K562 (cell line): ENCODE data around the gene NOP14. TPM values are rescaled to one million over a fixed set of nuclear protein-coding genes. Genes with fewer than 3 reads are reported as not detected.

ENCODE experiments used
- ETV1 ChIP-seq: fragments of 450-650 bp; conservative IDR thresholded peaks from 2 replicates; pipeline ENCODE4 v1.6.1; 2016; ENCODE audit warnings: missing genetic modification characterization, control low read depth, low read depth, missing compliant biosample characterization
- FOXA3 ChIP-seq, 2 experiments: fragments of 450-650 bp in 1 of 2; sonication (generic) in 1 of 2; formaldehyde crosslinking; IDR thresholded peaks in 1 of 2; conservative IDR thresholded peaks in 1 of 2; 2 replicates each; pipeline versions ENCODE4 v1.4.0 to v1.8.0; 2020 to 2022; ENCODE audit warnings: mild to moderate bottlenecking in 2 of 2, missing genetic modification reagents in 1 of 2
- MYBL2 ChIP-seq, 2 experiments: fragments of 450-650 bp in 1 of 2; sonication (generic) in 1 of 2; formaldehyde crosslinking in 1 of 2; IDR thresholded peaks; 2 replicates each; pipeline versions ENCODE4 v1.6.1 to v1.8.1; 2017 to 2022; ENCODE audit warnings: borderline replicate concordance in 1 of 2, inconsistent platforms in 1 of 2, low read depth in 1 of 2, mild to moderate bottlenecking in 1 of 2, missing genetic modification reagents in 1 of 2, moderate library complexity in 1 of 2
- NCOA4 ChIP-seq: fragments of 450-650 bp; IDR thresholded peaks from 2 replicates; pipeline ENCODE4 v1.6.1; 2018; ENCODE audit warnings: mild to moderate bottlenecking; ENCODE audit not compliant: partially characterized antibody
- PCBP1 ChIP-seq: fragments of 200-400 bp; formaldehyde crosslinking; IDR thresholded peaks from 2 replicates; pipeline ENCODE4 v1.6.1; 2018; ENCODE audit warnings: mild to moderate bottlenecking, low read depth, low read length; ENCODE audit not compliant: poor library complexity, severe bottlenecking
- RBM15 ChIP-seq: fragments of 200-400 bp; formaldehyde crosslinking; IDR thresholded peaks from 2 replicates; pipeline ENCODE4 v1.6.1; 2018; ENCODE audit warnings: mild to moderate bottlenecking, low read length, moderate library complexity; ENCODE audit not compliant: insufficient read depth
- TCF7 ChIP-seq: sonication (generic); IDR thresholded peaks from 2 replicates; pipeline ENCODE4 v1.6.1; 2016; ENCODE audit warnings: antibody characterized with exemption, borderline replicate concordance
- ZFP30 ChIP-seq: fragments of 250-450 bp; sonication (Bioruptor Pico); IDR thresholded peaks from 2 replicates; pipeline ENCODE4 v1.8.0; 2022; ENCODE audit warnings: moderate library complexity, mild to moderate bottlenecking, inconsistent platforms, borderline replicate concordance
- ZNF232 ChIP-seq: sonication (generic); formaldehyde crosslinking; IDR thresholded peaks from 2 replicates; pipeline ENCODE4 v1.8.0; 2022; ENCODE audit warnings: mild to moderate bottlenecking, missing genetic modification reagents
- ZNF644 ChIP-seq: fragments of 200-800 bp; sonication (Bioruptor generic); IDR thresholded peaks from 2 replicates; pipeline ENCODE4 v1.6.1; 2016; ENCODE audit warnings: low read depth, missing genetic modification characterization, missing compliant biosample characterization
- ZNF764 ChIP-seq: fragments of 250-450 bp; sonication (Bioruptor Pico); IDR thresholded peaks from 2 replicates; pipeline ENCODE4 v1.4.0; 2020; ENCODE audit warnings: low read depth, mild to moderate bottlenecking, moderate library complexity
- ZNF77 ChIP-seq: fragments of 250-450 bp; sonication (Bioruptor Pico); IDR thresholded peaks from 2 replicates; pipeline ENCODE4 v1.5.0; 2020
- polyA plus RNA-seq, 8 experiments: library from polyadenylated mRNA; depleted of rRNA in 4 of 8; stranded (reverse) in 5 of 8; unstranded in 3 of 8; fragments of >200 nt; fragmentation: Nextera tagmentation in 2 of 8; fragmentation: Illumina TruSeq in 1 of 8; extraction: Ambion mirVana in 2 of 8; extraction: Trizol in 1 of 8; gene quantifications; 2 replicates each; pipeline versions ENCODE4 v1.2.1 to v1.2.3, GENCODE V29; 2011 to 2014; ENCODE audit warnings: inconsistent platforms in 1 of 8, missing spikeins in 1 of 8
- total RNA-seq, 7 experiments: library from RNA; depleted of rRNA in 6 of 7; stranded (reverse); fragments of >200 nt in 6 of 7; fragmentation: Illumina TruSeq in 2 of 7; extraction: Trizol in 2 of 7; gene quantifications; 2 replicates each; pipeline versions ENCODE4 v1.2.1 to v1.2.3, GENCODE V29; 2011 to 2021; ENCODE audit warnings: low replicate concordance in 1 of 7
- TF ChIP-seq, protein P1 (sequence below): sonication (generic); formaldehyde crosslinking; IDR thresholded peaks from 2 replicates; pipeline ENCODE4 v1.8.0; 2022; ENCODE audit warnings: mild to moderate bottlenecking, missing genetic modification reagents
- TF ChIP-seq, protein P2 (sequence below): IDR thresholded peaks from 3 replicates; pipeline ENCODE4 v1.6.1; 2011; ENCODE audit warnings: borderline replicate concordance, mild to moderate bottlenecking; ENCODE audit not compliant: insufficient read length, insufficient read depth
- TF ChIP-seq, protein P3 (sequence below): sonication (generic); formaldehyde crosslinking; IDR thresholded peaks from 2 replicates; pipeline ENCODE4 v1.4.0; 2020; ENCODE audit warnings: mild to moderate bottlenecking, missing genetic modification reagents
- TF ChIP-seq, protein P4 (sequence below): IDR thresholded peaks from 2 replicates; pipeline ENCODE4 v1.6.1; 2014; ENCODE audit warnings: antibody characterized with exemption

The NOP14 gene
- total and polyA plus RNA-seq, 9 of the 15 experiments (the other 6 are each of a cell fraction or from before 2014, with no cell fraction given): 12.7 to 76.0 (median 50.9) TPM

DNA sequence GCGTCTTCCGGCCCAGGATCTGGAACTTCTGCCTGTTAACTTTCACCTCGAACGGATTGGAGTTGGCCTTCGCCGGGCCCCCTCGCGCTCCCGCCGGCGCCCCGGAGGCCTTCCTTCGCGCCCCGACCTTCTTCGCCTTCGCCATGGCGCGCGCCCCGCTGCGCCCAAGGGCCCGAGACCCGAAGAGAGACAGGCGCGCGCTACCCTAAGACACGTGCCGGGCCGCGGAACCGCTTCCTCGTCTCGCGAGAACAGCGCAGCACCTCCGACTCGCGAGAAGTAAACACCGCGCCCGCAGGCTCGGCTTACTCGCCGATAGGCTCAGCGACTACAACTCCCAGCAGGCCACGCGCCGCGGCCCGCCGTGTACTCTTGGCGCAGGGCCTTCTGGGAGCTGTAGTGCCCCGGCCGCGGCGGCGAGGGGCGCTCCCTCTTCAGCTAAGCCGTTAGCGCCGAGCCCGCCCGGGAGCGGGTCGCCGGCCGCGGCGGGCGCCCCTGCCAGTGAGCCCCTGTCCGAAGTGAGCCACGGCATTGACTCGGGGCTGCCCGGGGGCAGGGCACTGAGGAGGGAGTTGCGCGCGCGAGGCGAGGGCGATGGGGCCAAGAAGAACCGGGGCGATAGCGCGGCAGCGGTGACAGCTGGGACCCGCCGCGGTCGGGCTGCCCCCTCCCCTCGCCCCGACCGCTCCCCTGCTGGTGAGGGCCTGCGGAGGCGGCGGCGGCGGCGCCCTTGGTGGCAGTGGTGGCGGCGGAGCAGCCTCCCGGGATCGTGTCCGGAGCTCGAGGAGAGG is at the start of gene NOP14, which contains the start of gene GRK4 (continued):
- TF ChIP-seq, protein P1, sequence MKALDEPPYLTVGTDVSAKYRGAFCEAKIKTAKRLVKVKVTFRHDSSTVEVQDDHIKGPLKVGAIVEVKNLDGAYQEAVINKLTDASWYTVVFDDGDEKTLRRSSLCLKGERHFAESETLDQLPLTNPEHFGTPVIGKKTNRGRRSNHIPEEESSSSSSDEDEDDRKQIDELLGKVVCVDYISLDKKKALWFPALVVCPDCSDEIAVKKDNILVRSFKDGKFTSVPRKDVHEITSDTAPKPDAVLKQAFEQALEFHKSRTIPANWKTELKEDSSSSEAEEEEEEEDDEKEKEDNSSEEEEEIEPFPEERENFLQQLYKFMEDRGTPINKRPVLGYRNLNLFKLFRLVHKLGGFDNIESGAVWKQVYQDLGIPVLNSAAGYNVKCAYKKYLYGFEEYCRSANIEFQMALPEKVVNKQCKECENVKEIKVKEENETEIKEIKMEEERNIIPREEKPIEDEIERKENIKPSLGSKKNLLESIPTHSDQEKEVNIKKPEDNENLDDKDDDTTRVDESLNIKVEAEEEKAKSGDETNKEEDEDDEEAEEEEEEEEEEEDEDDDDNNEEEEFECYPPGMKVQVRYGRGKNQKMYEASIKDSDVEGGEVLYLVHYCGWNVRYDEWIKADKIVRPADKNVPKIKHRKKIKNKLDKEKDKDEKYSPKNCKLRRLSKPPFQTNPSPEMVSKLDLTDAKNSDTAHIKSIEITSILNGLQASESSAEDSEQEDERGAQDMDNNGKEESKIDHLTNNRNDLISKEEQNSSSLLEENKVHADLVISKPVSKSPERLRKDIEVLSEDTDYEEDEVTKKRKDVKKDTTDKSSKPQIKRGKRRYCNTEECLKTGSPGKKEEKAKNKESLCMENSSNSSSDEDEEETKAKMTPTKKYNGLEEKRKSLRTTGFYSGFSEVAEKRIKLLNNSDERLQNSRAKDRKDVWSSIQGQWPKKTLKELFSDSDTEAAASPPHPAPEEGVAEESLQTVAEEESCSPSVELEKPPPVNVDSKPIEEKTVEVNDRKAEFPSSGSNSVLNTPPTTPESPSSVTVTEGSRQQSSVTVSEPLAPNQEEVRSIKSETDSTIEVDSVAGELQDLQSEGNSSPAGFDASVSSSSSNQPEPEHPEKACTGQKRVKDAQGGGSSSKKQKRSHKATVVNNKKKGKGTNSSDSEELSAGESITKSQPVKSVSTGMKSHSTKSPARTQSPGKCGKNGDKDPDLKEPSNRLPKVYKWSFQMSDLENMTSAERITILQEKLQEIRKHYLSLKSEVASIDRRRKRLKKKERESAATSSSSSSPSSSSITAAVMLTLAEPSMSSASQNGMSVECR (CRISPR knock-in tag): peak; percentile 60; the same call in 1 of the 2 replicates
- TF ChIP-seq, protein P2, sequence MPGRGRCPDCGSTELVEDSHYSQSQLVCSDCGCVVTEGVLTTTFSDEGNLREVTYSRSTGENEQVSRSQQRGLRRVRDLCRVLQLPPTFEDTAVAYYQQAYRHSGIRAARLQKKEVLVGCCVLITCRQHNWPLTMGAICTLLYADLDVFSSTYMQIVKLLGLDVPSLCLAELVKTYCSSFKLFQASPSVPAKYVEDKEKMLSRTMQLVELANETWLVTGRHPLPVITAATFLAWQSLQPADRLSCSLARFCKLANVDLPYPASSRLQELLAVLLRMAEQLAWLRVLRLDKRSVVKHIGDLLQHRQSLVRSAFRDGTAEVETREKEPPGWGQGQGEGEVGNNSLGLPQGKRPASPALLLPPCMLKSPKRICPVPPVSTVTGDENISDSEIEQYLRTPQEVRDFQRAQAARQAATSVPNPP: no peak
- TF ChIP-seq ETV1 (no peak), ZNF232 (CRISPR knock-in tag) (peak; percentile 56; the same call in 1 of the 2 replicates), RBM15 (no peak), FOXA3 (CRISPR knock-in tag; conservative IDR thresholded peaks at IDR 0.05 in 1 of 2, IDR thresholded peaks at IDR 0.05 in 1 of 2) (peak; percentile 65 to 93; a peak in 3 of 4 replicates), ZNF764 (CRISPR knock-in tag) (no peak), TCF7 (no peak), ZFP30 (no peak), ZNF644 (tag) (peak; percentile 80; the same call in 1 of the 2 replicates), ZNF77 (no peak), PCBP1 (peak; percentile 57), NCOA4 (no peak), MYBL2 (IDR thresholded peaks at IDR 0.05; ENCODE audit: low read depth) (no peak), MYBL2 (CRISPR knock-in tag; IDR thresholded peaks at IDR 0.05; ENCODE audit: borderline replicate concordance) (no peak; the same call in 1 of the 2 replicates)
- TF ChIP-seq, protein P3, sequence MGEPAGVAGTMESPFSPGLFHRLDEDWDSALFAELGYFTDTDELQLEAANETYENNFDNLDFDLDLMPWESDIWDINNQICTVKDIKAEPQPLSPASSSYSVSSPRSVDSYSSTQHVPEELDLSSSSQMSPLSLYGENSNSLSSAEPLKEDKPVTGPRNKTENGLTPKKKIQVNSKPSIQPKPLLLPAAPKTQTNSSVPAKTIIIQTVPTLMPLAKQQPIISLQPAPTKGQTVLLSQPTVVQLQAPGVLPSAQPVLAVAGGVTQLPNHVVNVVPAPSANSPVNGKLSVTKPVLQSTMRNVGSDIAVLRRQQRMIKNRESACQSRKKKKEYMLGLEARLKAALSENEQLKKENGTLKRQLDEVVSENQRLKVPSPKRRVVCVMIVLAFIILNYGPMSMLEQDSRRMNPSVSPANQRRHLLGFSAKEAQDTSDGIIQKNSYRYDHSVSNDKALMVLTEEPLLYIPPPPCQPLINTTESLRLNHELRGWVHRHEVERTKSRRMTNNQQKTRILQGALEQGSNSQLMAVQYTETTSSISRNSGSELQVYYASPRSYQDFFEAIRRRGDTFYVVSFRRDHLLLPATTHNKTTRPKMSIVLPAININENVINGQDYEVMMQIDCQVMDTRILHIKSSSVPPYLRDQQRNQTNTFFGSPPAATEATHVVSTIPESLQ: 0 out of 2 replicates have a peak, but pooled peaks have one; percentile 82
- TF ChIP-seq, protein P4, sequence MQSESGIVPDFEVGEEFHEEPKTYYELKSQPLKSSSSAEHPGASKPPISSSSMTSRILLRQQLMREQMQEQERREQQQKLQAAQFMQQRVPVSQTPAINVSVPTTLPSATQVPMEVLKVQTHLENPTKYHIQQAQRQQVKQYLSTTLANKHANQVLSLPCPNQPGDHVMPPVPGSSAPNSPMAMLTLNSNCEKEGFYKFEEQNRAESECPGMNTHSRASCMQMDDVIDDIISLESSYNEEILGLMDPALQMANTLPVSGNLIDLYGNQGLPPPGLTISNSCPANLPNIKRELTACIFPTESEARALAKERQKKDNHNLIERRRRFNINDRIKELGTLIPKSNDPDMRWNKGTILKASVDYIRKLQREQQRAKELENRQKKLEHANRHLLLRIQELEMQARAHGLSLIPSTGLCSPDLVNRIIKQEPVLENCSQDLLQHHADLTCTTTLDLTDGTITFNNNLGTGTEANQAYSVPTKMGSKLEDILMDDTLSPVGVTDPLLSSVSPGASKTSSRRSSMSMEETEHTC: peak; percentile 29; the same call in 1 of the 2 replicates
